HG03039 (cell line): ENCODE data around the gene LSP1.

Source experiments
- ATAC-seq: cut with Tn5 transposase; IDR thresholded peaks from one replicate; pipeline ENCODE4 v1.9.1; 2021; ENCODE audit warnings: mild to moderate bottlenecking, moderate library complexity; ENCODE audit not compliant: unreplicated experiment

LSP1 gene

GRCh38 chr11:1836011-1836945, 16.6 kb upstream of the LSP1 start:
- ATAC-seq: no peak

- ATAC-seq: no peak
These were observed 15.5 kb upstream of the LSP1 start for GRCh38 chr11:1837171-1838076.

- no peak for ATAC-seq
These were observed 14.8 kb upstream of the LSP1 start for GRCh38 chr11:1838077-1838425.

- no peak for ATAC-seq
These were observed 14.3 kb upstream of the LSP1 start, which contains the start of gene TNNI2 for GRCh38 chr11:1838426-1839144. TSS of gene TNNI2 (plus strand) at chr11:1838981. CDS start at chr11:1839697, 716 bp downstream.

- no peak for ATAC-seq
These were observed 13.5 kb upstream of the LSP1 start for GRCh38 chr11:1839204-1839923.

- ATAC-seq: no peak
These were observed 12.7 kb upstream of the LSP1 start for GRCh38 chr11:1839924-1840779.

GRCh38 chr11:1840780-1841480, 12.0 kb upstream of the LSP1 start:
- no peak for ATAC-seq

- ATAC-seq: no peak
These were observed 11.3 kb upstream of the LSP1 start for GRCh38 chr11:1841511-1842148.

- ATAC-seq: no peak
These were observed 10.5 kb upstream of the LSP1 start for GRCh38 chr11:1842149-1843097.

- no peak for ATAC-seq
These were observed 9.8 kb upstream of the LSP1 start for GRCh38 chr11:1843098-1843473.

GRCh38 chr11:1843796-1844195, 9.1 kb upstream of the LSP1 start:
- no peak for ATAC-seq

- ATAC-seq: no peak
These were observed 8.4 kb upstream of the LSP1 start for GRCh38 chr11:1844221-1845094.

- no peak for ATAC-seq
These were observed 7.8 kb upstream of the LSP1 start for GRCh38 chr11:1845095-1845429.

GRCh38 chr11:1845561-1846452, 7.1 kb upstream of the LSP1 start:
- no peak for ATAC-seq

GRCh38 chr11:1846453-1846932, 6.4 kb upstream of the LSP1 start:
- ATAC-seq: no peak
